ENCODE results near the gene CMBL.
"Not testable (repeated sequence)": the region's sequence is repeated elsewhere in the genome, so short reads cannot be mapped to it uniquely, and the experiment has no call there.

CMBL gene

DNA sequence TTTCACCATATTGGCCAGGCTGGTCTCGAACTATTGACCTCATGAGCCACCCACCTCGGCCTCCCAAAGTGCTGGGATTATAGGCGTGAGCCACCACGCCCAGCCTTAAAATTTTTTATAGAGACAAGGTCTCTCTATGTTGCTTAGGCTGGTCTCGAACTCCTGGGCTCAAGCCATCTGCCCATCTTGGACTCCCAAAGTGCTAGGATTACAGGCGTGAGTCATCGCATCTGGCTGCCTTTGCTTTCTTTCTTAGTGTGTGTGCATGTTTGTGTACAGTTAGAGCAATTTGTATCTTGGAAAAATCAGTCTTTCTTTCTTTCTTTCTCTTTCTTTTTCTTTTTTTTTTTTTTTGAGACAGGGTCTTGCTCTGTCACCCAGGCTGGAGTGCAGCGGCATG is 22.3 kb downstream of the CMBL start:
- not testable (repeated sequence) for DNase-seq (ENCODE audit: low read depth in 2 of 2)

GRCh38 chr5:10283927-10284635 is 23.6 kb downstream of the CMBL start:
- DNase-seq (ENCODE audit: low read depth in 2 of 2) = peak; percentile 39 to 74

GRCh38 chr5:10279925-10280720 is 27.6 kb downstream of the CMBL start:
- no peak for DNase-seq (ENCODE audit: low read depth in 2 of 2)

- DNase-seq (ENCODE audit: low read depth in 2 of 2) = no peak
These were observed 28.4 kb downstream of the CMBL start for GRCh38 chr5:10279328-10279727.

- no peak for DNase-seq (ENCODE audit: low read depth in 2 of 2)
These were observed 28.9 kb downstream of the CMBL start for GRCh38 chr5:10278658-10279279.

DNA sequence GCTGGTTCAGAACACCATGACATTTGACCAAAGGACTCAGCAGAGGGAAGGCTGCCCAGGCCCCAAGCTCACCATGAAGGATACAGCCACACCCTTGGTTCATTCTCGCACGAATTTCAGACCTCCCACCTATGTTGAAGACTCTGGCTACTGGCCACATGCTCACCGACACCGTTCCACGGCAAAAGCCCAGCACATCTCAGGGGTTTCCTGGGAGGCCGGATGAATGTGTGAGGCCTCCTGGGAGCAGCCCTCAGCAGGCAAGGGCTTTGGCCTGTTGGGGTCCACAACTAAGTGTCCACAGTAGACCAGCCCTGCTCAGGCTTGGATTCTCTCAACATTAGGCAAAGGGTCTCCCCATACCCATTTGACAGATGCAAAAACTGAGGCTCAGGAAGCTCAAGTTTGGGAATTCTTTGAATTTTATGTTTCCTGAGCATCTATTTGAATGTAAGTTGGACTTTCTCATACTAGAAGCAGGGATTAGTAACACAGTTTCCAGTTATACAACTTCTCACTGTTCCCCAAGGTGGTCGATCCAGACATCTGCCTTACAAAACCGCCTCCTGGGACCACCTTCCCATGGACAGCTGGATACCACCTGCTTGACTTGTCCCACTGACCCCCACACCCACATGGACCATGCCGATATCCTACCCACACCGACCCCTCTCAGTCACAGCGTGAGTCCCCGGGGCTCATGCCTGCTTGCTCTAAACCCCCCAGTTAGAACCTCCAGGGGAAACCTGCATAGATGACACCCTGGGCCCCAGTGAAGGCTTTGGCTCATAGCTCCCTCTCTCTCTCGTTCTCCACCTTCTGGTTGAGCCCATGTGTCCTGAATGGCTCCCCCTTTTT is 29.7 kb downstream of the CMBL start:
- no peak for DNase-seq (ENCODE audit: low read depth in 2 of 2)

DNA sequence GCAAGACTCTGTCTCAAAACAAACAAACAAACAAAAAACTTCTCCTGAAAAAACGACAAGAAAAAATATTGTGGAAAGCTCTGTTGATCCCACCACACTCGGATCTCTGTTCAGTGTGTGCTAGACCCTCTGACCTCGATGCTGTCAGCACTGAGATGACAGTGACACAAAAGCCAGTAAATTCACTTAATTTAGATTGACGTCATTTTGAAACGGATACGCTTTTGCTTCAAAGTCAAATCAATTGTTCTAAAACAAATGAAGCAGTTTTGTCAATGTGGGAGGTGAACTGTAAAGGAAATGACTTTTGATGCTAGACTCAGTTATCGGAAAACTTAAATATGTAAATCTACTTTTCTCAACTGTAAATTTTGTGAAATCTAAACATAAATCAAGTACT is 31.0 kb downstream of the CMBL start:
- no peak for DNase-seq (ENCODE audit: low read depth in 2 of 2)

DNA sequence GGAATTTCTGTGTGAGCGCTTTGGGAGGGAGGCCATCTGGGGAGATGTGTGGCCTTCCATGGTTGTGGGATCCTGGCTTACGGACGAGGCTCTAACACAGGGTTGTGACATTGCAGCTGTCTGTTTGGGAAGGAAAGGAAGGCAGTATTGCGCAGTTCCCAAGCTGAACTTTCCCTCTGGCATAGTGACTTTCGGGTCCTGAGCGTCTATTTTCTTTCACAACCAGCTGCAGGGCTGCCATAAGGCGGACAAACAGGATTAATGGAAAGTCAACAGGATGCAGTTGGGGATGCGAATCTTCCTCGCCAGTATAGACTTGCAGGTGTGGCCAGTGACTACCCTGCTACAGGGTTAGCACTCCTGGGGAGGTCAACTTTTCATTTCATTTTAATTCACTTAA is 31.7 kb downstream of the CMBL start:
- no peak for DNase-seq (ENCODE audit: low read depth in 2 of 2)

- DNase-seq (ENCODE audit: low read depth in 2 of 2) = no peak
These were observed 32.2 kb downstream of the CMBL start for GRCh38 chr5:10275460-10275859.

GRCh38 chr5:10272875-10273209 is 34.9 kb downstream of the CMBL start:
- not testable (repeated sequence) for DNase-seq (ENCODE audit: low read depth in 2 of 2)

- DNase-seq (ENCODE audit: low read depth in 2 of 2) = no peak
These were observed 35.4 kb downstream of the CMBL start for GRCh38 chr5:10272053-10272874.

DNA sequence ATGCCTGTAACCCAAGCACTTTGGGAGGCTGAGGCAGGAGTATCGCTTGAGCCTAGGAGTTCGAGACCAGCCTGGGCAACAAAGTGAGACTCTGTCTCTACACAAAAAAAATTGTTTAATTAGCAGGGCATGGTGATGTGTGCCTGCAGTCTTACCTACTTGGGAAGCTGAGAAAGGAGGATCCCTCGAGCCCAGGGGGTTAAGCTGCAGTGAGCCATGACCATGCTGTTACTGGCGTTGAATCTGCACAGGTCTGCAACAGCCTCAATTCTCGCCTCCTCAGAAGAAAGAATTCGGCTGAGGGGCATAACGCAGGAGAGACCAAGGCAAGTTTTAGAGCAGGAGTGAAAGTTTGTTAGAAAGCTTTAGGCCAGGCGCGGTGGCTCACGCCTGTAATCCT is 39.6 kb downstream of the CMBL start:
- no peak for DNase-seq (ENCODE audit: low read depth in 2 of 2)

DNA sequence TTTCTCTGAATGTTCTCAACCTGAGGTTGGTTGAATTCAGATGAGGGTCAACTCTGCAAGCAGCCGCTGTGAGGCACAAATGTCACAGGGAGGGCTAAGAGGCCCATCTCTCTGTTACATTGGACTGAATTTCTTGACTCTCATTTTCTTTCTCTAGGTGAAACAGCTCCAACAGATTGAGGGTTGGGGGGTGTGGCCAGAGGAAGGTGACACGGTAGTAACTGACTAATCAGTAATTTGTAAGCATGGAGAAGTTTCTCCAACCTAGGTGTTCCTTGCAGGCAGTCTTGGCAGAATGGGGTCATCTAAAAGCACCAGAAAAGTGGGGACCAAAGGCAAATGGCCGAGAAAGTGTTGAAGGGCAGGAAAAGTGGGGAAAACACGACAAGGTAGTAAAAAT is 40.9 kb downstream of the CMBL start:
- no peak for DNase-seq (ENCODE audit: low read depth in 2 of 2)

DNA sequence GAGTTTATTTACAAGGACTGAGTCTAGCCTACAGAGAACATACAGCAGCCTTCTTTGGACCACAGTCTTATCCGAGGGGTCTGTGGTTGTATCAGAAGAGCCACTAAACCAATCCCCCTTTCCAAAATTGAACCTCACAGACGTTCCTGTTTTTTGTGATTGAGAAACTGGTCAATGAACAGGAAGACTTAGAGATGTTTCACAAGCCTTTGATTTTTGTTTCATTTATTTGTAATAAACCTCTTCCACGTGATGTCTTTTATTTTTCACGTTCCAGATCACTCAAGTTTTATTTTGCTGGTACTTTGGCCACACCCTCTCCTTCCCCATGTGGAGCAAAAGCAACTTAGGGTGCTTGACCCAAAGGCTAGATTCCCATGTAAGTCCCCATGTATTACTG is 41.6 kb downstream of the CMBL start:
- no peak for DNase-seq (ENCODE audit: low read depth in 2 of 2)

DNA sequence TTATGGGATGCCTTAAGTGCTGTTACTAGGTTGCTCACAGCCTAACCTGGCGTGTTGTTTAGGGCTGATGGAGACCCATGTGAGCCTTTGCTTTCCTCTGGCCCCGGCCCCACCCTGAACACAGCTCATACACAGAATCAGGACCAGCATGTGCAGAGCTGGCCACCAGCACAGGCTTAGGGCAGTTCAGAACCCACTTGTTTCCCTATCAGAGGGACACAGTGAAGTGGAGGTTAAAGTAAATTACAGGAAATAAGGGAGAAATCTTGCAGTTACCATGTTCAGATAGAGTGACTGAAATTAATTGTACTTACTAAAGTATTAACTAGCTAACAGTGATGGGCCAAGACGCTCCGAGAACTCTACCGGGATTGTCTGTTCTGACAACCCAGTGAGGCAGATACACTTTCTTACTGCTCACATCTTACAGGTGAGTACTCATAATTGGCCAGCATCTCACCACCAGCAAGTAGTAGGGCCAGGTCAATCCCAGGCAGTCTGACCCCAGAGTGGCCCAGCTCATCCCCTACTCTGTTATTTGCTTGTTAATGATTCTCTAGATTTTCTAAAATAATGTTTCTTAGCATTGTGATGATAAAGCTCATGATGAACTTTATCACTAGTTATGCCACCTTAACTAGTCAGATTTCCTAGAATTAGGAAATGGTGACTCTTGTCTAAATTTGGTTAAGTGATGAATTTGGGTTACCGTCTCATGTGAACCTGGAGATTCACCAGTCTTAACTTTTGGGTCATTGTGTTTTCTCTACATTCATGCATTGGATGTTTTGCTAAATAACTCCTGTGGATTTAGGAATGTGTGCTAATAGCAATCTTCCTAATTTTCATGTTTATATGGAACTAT is 42.2 kb downstream of the CMBL start:
- no peak for DNase-seq (ENCODE audit: low read depth in 2 of 2)

GRCh38 chr5:10264604-10265003 is 43.1 kb downstream of the CMBL start:
- DNase-seq (ENCODE audit: low read depth in 2 of 2) = no peak

- DNase-seq (ENCODE audit: low read depth in 2 of 2) = no peak
These were observed 44.7 kb downstream of the CMBL start for GRCh38 chr5:10262995-10263394.

DNA sequence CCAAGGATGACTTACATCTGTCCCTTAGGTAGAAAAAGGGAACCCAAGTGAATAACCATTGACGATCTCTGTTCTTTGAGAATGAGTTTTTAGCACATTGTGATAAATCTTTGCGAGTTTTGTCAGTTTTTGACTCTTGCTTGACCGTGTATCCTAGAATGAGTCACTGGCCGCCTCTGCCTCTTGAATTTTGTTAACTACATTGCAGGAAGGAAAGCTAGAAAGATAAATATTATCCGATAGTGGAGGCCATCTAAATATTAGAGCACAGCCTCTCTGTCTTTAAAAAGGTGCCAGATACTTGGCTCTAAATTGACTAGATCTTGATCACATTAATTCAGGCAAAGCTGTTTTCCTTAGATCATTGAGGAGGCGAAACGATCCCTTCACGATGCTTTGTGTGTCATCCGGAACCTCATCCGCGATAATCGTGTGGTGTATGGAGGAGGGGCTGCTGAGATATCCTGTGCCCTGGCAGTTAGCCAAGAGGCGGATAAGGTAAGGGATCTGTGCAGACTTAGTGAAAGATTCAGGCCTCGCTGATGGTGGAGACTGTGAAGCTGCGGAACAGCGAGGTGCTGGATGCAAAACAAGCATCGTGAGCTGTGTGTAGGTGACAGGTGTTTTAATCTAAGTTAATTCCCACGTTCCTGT is 45.5 kb downstream of the CMBL start:
- DNase-seq (ENCODE audit: low read depth in 2 of 2) = no peak

GRCh38 chr5:10261065-10261464 is 46.6 kb downstream of the CMBL start:
- DNase-seq (ENCODE audit: low read depth in 2 of 2) = no peak

DNA sequence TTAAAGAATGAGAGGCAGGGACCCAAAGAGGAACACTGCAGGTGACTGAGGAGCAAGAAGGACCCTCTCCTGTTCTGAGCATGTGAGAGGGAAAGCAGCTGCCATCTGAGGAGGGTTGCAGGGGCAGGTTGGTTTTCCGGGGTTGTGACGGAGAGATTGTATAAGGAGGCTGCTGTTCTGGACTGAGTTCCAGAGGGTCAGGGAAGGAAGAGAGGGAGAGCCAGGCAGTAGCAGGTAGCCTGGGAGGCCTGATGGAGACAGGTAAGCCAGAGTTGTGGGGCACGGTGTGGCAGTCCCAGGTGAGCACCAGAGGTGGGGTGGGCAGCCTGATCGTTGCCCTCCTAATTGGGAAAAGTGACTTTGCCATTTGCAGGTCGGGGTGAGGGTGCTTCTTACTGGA is 47.8 kb downstream of the CMBL start:
- no peak for DNase-seq (ENCODE audit: low read depth in 2 of 2)

Measured in stimulated activated CD4-positive, alpha-beta T cell treated with anti-CD3 and anti-CD28 coated beads, Interleukin-1b, Interleukin-23, amount 100 ng/mL, for 1 hour (primary cell).